HG03520 (cell line): Measurements from ENCODE around the gene CTDSP2.
"Not testable (repeated sequence)": the region's sequence is repeated elsewhere in the genome, so short reads cannot be mapped to it uniquely, and the experiment has no call there.

Experiments
- ATAC-seq: cut with Tn5 transposase; IDR thresholded peaks from one replicate; pipeline ENCODE4 v1.9.1; 2021; ENCODE audit warnings: mild to moderate bottlenecking, moderate library complexity; ENCODE audit not compliant: unreplicated experiment

The CTDSP2 gene

GRCh38 chr12:57783861-57784260 lies 62.7 kb downstream of the CTDSP2 start:
- no peak for ATAC-seq

- ATAC-seq, result no peak
Measured at GRCh38 chr12:57783466-57783801, 63.1 kb downstream of the CTDSP2 start.

DNA sequence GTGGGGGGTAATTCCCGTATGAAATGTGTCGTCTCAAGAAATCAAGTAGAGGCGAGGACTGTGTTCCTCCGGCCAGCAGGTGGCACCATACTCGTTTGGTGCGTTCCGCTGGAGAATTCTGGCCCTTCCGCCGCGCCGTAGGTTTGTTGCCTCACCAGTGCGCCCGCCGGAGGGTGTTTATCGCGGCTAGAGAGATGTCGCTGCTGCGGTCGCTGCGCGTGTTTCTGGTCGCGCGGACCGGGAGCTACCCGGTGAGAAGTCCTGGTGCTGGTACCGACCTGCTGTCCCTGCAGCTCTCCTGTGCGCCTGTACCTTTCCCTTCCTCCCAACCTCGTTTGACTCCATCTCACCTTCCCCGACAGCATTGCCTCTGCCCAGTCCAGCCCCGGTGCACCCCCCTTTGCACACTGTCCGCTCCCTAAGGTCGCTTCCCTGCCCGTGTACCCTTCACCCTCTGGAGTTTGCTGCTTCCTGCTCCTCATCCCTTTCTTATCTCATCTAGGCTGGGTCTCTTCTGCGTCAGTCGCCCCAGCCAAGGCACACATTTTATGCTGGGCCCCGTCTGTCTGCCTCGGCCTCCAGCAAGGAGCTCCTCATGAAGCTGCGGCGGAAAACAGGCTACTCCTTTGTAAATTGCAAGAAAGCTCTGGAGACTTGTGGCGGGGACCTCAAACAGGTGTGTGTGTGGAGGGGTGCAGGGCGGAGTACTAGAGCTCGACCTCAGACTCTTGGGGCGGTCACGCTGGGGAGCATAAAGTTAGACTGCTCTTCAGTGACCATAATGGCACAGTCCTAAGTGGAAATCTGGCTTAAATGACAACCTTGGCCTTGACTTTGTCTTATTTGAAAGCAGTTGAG lies 63.7 kb downstream of the CTDSP2 start, which contains the start of gene TSFM:
TSFM (plus strand) TSS at position 180 of the 858 bp plus-strand sequence; CDS start at position 195, 15 bp downstream.
- ATAC-seq, result peak; percentile 74

- ATAC-seq, result peak; percentile 19
Measured at GRCh38 chr12:57782243-57782607, 64.3 kb downstream of the CTDSP2 start.

DNA sequence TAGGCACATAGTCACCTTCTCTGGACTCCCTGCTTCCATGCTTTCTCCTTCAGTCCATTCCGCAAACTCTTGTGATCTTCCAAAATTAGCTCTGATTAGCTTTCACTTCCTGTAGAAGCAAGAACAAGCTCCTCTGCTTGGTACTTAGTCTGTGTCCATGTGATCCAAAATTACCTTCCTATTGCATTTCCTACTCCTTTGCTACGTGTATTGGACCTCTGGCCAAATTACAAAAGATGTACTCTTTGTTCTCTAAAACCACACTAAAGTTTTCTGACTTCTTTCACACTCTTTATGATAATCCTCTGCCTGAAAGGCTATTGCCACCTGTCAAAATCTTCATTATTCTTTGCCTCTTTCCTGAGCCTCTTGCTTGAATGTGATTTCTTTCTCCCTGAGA lies 64.7 kb downstream of the CTDSP2 start:
- no peak for ATAC-seq

GRCh38 chr12:57781244-57781643 lies 65.3 kb downstream of the CTDSP2 start:
- ATAC-seq, result no peak

DNA sequence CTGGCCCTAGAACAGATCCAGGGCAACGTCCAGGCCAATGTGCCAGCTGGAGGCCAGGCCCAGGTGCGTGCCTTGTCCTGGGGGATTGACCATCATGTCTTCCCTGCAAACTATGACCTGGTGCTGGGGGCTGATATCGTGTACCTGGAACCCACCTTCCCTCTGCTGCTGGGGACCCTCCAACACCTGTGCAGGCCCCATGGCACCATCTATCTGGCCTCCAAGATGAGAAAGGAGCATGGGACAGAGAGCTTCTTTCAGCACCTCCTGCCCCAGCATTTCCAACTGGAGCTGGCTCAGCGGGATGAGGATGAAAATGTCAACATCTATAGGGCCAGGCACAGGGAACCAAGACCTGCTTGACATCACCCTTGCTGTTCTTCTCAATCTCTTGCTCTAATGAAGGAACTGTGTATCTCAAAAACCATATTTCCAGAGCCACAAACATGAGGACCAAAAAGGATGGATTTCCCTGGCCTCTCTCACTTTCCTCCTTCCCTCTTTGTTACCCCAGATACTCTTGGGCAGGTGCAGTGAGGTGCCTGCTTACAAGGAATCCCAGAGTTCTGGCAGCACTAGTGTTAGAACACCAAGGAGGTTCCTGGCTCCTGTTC lies 66.1 kb downstream of the CTDSP2 start:
- no peak for ATAC-seq

DNA sequence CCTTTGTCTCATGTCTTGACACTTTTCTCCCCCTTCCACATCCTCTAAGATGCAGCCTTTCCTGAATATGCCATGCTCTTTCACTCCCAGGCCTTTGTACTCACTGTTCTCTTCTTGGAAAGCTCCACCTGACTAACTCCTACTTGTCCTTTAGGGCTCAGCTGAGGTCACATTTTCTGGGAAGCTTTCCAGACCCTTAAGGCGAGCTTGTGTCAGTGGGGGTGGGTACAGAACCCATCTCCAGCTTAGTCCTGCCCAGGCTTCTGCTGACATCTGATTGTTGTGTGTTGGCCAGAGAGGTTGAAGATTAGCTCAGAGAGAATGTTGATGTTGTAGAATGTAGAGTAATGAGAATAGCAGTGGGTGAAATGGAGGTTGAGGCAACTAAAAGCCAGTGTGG lies 66.8 kb downstream of the CTDSP2 start:
- ATAC-seq, result no peak

GRCh38 chr12:57777911-57778310 lies 68.6 kb downstream of the CTDSP2 start:
- ATAC-seq, result no peak

GRCh38 chr12:57777367-57777766 lies 69.2 kb downstream of the CTDSP2 start:
- ATAC-seq, result no peak

DNA sequence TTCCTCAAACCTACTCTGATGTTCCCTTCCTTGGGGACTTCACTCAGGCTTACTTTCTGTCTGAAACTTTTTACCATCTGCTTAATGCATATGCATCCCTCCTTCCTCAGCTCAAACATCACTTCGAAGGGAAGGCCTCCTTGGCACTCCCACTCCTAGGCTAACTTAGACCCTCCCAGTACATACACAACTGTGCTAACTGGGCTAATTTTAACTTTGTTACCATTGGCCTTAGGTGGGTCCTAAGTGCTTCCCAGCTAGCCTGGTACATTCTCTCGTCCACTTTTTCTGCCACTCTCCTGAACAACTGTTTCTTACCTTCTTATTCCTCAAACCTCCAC lies 70.3 kb downstream of the CTDSP2 start:
- ATAC-seq, result no peak

GRCh38 chr12:57775563-57776246 lies 70.8 kb downstream of the CTDSP2 start:
- no peak for ATAC-seq

GRCh38 chr12:57775044-57775443 lies 71.5 kb downstream of the CTDSP2 start:
- ATAC-seq, result no peak

DNA sequence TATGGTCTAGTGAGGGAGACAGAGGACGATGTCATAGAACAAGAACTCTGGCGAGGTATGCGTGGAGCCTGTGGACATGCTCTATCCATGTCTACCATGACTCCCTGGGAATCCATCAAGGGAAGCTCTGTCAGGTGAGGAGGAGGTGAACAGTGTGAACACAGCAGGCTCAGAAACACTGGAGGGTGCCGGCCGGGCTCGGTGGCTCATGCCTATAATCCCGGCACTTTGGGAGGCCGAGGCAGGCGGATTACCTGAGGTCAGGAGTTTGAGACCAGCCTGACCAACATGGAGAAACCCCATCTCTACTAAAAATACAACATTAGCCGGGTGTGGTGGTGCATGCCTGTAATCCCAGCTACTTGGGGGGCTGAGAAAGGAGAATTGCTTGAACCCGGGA lies 71.9 kb downstream of the CTDSP2 start:
- ATAC-seq, result not testable (repeated sequence)

GRCh38 chr12:57772429-57773322 lies 73.9 kb downstream of the CTDSP2 start, which contains the start of gene EEF1AKMT3:
Gene EEF1AKMT3 (plus strand): TSS chr12:57772614. CDS start chr12:57772725, 111 bp downstream.
- ATAC-seq, result peak; percentile 4

GRCh38 chr12:57771873-57772428 lies 74.6 kb downstream of the CTDSP2 start, which contains the start of gene METTL1:
Gene METTL1 (minus strand): TSS chr12:57772105. CDS start chr12:57772083, 22 bp downstream.
- ATAC-seq, result peak; percentile 78

DNA sequence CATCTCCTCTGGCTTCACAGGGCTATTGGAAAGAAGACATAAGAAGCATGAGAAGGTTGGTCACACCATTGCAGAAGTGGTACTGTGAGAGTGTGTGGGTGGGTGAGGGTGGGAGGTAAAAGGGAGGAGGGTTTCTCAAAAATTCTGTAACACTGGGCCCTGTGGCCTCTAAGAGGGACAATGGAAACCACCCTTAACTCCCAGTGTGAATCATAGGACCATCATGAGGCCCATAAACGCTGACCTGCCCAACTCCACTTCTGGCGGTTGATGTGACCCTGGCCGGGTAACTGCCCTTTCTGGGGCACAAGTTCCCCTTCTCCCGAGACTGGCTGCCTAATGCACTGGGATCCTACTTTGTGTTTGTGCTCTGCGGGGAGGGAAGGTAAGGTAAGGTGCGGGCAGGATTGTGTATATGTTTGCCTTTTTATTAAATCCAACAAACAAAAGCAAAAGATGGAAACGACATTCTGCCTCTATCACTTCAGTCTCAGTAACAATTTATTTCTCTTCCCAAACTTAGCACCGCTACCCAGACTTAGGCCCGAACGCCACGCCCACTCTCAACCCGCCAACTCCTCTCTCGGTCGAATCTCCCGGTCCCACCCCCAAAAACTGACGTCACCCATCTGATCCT lies 75.2 kb downstream of the CTDSP2 start:
- peak; percentile 65 for ATAC-seq

- no peak for ATAC-seq
Measured at GRCh38 chr12:57770734-57771133, 75.8 kb downstream of the CTDSP2 start.
